RWPE1 (cell line): ENCODE results near the gene DIDO1.
A peak's percentile ranks its signal among the peaks of the same experiment; 100 is the strongest.
"Not testable (repeated sequence)": the region's sequence is repeated elsewhere in the genome, so short reads cannot be mapped to it uniquely, and the experiment has no call there.

ENCODE experiments used
- CTCF ChIA-PET: fragments of 350-600 bp; sonication (Branson Sonifier 250); formaldehyde crosslinking; extraction: SDS; loops from one replicate; lab custom pipeline; 2021; lab: Yijun Ruan, JAX
- POLR2A ChIA-PET: fragments of 400-600 bp; formaldehyde crosslinking; extraction: SDS; loops from one replicate; lab custom pipeline; 2020; ENCODE audit warnings: antibody characterized with exemption; ENCODE audit not compliant: low non-redundant PET; lab: Yijun Ruan, JAX
- DNase-seq: peaks from one replicate; pipeline ENCODE4 v3.0.0; 2012; ENCODE audit warnings: low spot score
- H3K27ac ChIP-seq: fragments of 450-650 bp; 2 replicates; pipeline ENCODE4 v1.5.1; 2017
- TF ChIP-seq, protein P1 (sequence below): fragments of 450-650 bp; conservative IDR thresholded peaks from 2 replicates; pipeline ENCODE4 v1.5.1; 2017; ENCODE audit warnings: low read depth, mild to moderate bottlenecking

Gene DIDO1

GRCh38 chr20:62873681-62874031 lies 52.6 kb downstream of the DIDO1 start:
- CTCF ChIA-PET: interaction anchor here (0.6 to 3.4 kb wide), 6 partner anchors 25 to 373 kb away, joined by 3 to 26 read pairs (median 4); no protein-coding TSS in a partner anchor
- TF ChIP-seq, protein P1, sequence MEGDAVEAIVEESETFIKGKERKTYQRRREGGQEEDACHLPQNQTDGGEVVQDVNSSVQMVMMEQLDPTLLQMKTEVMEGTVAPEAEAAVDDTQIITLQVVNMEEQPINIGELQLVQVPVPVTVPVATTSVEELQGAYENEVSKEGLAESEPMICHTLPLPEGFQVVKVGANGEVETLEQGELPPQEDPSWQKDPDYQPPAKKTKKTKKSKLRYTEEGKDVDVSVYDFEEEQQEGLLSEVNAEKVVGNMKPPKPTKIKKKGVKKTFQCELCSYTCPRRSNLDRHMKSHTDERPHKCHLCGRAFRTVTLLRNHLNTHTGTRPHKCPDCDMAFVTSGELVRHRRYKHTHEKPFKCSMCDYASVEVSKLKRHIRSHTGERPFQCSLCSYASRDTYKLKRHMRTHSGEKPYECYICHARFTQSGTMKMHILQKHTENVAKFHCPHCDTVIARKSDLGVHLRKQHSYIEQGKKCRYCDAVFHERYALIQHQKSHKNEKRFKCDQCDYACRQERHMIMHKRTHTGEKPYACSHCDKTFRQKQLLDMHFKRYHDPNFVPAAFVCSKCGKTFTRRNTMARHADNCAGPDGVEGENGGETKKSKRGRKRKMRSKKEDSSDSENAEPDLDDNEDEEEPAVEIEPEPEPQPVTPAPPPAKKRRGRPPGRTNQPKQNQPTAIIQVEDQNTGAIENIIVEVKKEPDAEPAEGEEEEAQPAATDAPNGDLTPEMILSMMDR: peak; percentile 81
- H3K27ac ChIP-seq: peak overlapping the region; percentile 31
- POLR2A ChIA-PET, DNase-seq: not testable (repeated sequence)

- TF ChIP-seq, protein P1: no peak
- DNase-seq: no peak
- peak overlapping the region; percentile 31; the same call in 1 of the 2 replicates for H3K27ac ChIP-seq
- POLR2A ChIA-PET: no interaction called here
- CTCF ChIA-PET: interaction anchor here (0.6 to 3.4 kb wide), 6 partner anchors 25 to 373 kb away, joined by 3 to 26 read pairs (median 4); no protein-coding TSS in a partner anchor
Measured at GRCh38 chr20:62873280-62873679, 53.0 kb downstream of the DIDO1 start.

DNA sequence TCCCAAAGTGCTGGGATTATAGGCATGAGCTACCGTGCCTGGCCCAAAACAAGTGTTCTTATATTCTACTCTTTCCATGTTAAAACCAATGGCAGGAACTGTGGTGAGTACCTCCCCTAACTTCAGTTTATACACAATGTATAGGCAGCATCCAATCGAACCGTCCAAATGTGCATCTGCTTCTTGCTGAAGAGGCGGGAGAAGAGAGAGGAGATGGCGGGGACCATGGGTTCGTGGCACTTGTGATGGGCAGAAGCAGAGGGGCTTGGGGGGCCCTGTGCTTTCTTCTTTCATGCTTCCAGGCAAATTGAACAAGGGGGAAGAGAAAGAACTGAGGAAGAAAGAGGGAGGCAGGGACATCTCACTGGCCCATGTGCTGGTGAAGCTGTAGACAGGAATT lies 53.4 kb downstream of the DIDO1 start:
- H3K27ac ChIP-seq: no peak overlapping the region
- ChIA-PET POLR2A (no interaction called here), CTCF (interaction anchor here (0.9 to 3.4 kb wide), 4 partner anchors 40 to 136 kb away, joined by 3 to 26 read pairs (median 6); no protein-coding TSS in a partner anchor)
- TF ChIP-seq, protein P1: no peak
- DNase-seq: no peak

- CTCF ChIA-PET: interaction anchor here (0.9 to 3.4 kb wide), 3 partner anchors 27 to 137 kb away, joined by 4 to 26 read pairs (median 9); no protein-coding TSS in a partner anchor
- no peak overlapping the region for H3K27ac ChIP-seq
- TF ChIP-seq, protein P1: no peak
Measured at GRCh38 chr20:62872184-62872847, 54.0 kb downstream of the DIDO1 start.

GRCh38 chr20:62864207-62864606 lies 62.1 kb downstream of the DIDO1 start:
- POLR2A ChIA-PET: no interaction called here
- no peak overlapping the region for H3K27ac ChIP-seq
- CTCF ChIA-PET: interaction anchor here (0.7 kb wide), 1 partner anchor 36 kb away, joined by 3 read pairs; no protein-coding TSS in a partner anchor
- TF ChIP-seq, protein P1: no peak
- no peak for DNase-seq

More at GRCh38 chr20:62872184-62872847, 54.0 kb downstream of the DIDO1 start:
- POLR2A ChIA-PET: no interaction called here
- DNase-seq: no peak

DNA sequence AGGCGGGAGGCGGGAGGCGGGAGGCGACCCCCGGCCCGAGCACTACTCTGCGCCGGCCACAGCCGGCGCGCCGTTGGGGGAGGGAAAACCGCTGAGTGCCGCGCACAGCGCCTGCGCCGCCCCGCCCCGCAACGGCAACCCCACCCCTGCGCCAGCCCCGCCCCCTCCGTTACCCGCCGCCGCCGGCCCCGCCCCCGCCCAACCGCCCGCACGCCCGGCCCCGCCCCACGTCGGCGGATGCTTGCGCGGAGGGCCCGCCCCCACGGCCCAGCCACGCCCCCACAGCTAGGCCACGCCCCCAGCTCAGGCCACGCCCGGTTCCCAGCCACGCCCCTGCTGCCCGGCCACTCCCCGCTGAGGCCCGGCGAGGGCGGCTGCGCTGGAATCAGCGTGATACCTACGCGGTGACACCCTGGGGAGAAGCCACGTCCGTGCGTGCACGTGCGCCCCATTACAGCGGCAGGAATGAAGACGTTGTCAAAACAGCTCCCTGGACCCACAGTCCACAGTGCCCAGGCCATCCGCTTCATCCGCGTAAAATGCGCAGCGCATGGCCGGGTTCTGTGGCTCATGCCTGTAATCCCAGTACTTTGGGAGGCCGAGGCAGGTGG lies 64.5 kb downstream of the DIDO1 start, which contains the start of gene TCFL5:
TCFL5 (minus strand) TSS at position 97 of the 611 bp plus-strand sequence. CDS start 152 bp downstream, outside the sequence.
- ChIA-PET POLR2A (interaction anchor here (0.7 kb wide), 1 partner anchor 67 kb away, joined by 3 read pairs; no protein-coding TSS in a partner anchor), CTCF (interaction anchor here (0.5 to 1.4 kb wide), 2 partner anchors 39 to 322 kb away, joined by 4 to 13 read pairs; no protein-coding TSS in a partner anchor)
- peak within 1 kb of the TSS; percentile 74 for H3K27ac ChIP-seq
- TF ChIP-seq, protein P1: no peak
- DNase-seq: peak; percentile 91
